H1 (cell line): ENCODE data around the gene PRRT1B. TPM values are rescaled to one million over a fixed set of nuclear protein-coding genes. Genes with fewer than 3 reads are reported as not detected.

Experiments used
- ASH2L ChIP-seq: fragments of 200-600, 300-600 bp; sonication (generic); IDR thresholded peaks from one replicate; pipeline ENCODE4 v1.7.1; 2017; ENCODE audit warnings: low read length
- ATF2 ChIP-seq: IDR thresholded peaks from 2 replicates; pipeline ENCODE4 v1.6.1; 2012; ENCODE audit warnings: low read length, inconsistent platforms
- CBX5 ChIP-seq: fragments of 300-800, 300-1000 bp; sonication (generic); IDR thresholded peaks from 2 replicates; pipeline ENCODE4 v1.7.1; 2016; ENCODE audit warnings: antibody characterized with exemption, low read length, low read depth
- CEBPB ChIP-seq: IDR thresholded peaks from 2 replicates; pipeline ENCODE4 v1.6.1; 2012; ENCODE audit warnings: low read depth, low read length
- EZH2 ChIP-seq: fragments of 200-600 bp; sonication (generic); IDR thresholded peaks from 2 replicates; pipeline ENCODE4 v1.7.1; 2012; ENCODE audit warnings: low read depth, mild to moderate bottlenecking, moderate library complexity, low read length, inconsistent platforms; ENCODE audit not compliant: severe bottlenecking
- GTF2F1 ChIP-seq: IDR thresholded peaks from 2 replicates; pipeline ENCODE4 v1.6.1; 2012; ENCODE audit warnings: low read depth, low read length, improper control_type of control experiment, borderline replicate concordance
- JUND ChIP-seq: IDR thresholded peaks from 2 replicates; pipeline ENCODE4 v1.6.1; 2011; ENCODE audit warnings: mild to moderate bottlenecking, improper control_type of control experiment, low read length
- POLR2A ChIP-seq, 2 experiments: IDR thresholded peaks; 1 replicate in 1 of 2; 2 replicates in 1 of 2; pipeline ENCODE4 v1.6.1; 2011; ENCODE audit warnings: low read depth in 2 of 2, low read length in 2 of 2, mild to moderate bottlenecking in 2 of 2; ENCODE audit errors: control extremely low read depth in 1 of 2
- RFX5 ChIP-seq: IDR thresholded peaks from 2 replicates; pipeline ENCODE4 v1.6.1; 2011; ENCODE audit warnings: low read depth, low read length, improper control_type of control experiment, borderline replicate concordance
- SP1 ChIP-seq: IDR thresholded peaks from 2 replicates; pipeline ENCODE4 v1.6.1; 2011; ENCODE audit warnings: low read depth, low read length
- TAF1 ChIP-seq: IDR thresholded peaks from 2 replicates; pipeline ENCODE4 v1.6.1; 2011; ENCODE audit warnings: mild to moderate bottlenecking, low read depth, low read length
- polyA plus RNA-seq, 7 experiments: library from polyadenylated mRNA; depleted of rRNA in 3 of 7; stranded (reverse) in 5 of 7; unstranded in 2 of 7; fragments of >200 nt in 5 of 7; fragments of 200-250 nt in 2 of 7; gene quantifications; 1 replicate in 5 of 7; 2 replicates in 1 of 7; 4 replicates in 1 of 7; pipeline versions ENCODE4 v1.2.1 to v1.2.3, GENCODE V29; 2011 to 2013; ENCODE audit warnings: missing spikeins in 2 of 7, mixed read lengths in 2 of 7
- total RNA-seq: library from RNA; stranded (reverse); fragmentation: NEBNext Ultra II Directional; extraction: Animal tissue kit (Norgen Biotek cat#: 25700); gene quantifications from 2 replicates; pipeline ENCODE4 v1.2.1, GENCODE V29; 2021
- TF ChIP-seq, protein P1 (sequence below): IDR thresholded peaks from 2 replicates; pipeline ENCODE4 v1.6.1; 2011; ENCODE audit warnings: low read depth, mild to moderate bottlenecking, low read length; ENCODE audit not compliant: insufficient read depth

The PRRT1B gene
- total and polyA plus RNA-seq, 2 of the 8 experiments (the other 6 are each of a cell fraction or from before 2014, with no cell fraction given): 0.30 to 1.2 TPM

DNA sequence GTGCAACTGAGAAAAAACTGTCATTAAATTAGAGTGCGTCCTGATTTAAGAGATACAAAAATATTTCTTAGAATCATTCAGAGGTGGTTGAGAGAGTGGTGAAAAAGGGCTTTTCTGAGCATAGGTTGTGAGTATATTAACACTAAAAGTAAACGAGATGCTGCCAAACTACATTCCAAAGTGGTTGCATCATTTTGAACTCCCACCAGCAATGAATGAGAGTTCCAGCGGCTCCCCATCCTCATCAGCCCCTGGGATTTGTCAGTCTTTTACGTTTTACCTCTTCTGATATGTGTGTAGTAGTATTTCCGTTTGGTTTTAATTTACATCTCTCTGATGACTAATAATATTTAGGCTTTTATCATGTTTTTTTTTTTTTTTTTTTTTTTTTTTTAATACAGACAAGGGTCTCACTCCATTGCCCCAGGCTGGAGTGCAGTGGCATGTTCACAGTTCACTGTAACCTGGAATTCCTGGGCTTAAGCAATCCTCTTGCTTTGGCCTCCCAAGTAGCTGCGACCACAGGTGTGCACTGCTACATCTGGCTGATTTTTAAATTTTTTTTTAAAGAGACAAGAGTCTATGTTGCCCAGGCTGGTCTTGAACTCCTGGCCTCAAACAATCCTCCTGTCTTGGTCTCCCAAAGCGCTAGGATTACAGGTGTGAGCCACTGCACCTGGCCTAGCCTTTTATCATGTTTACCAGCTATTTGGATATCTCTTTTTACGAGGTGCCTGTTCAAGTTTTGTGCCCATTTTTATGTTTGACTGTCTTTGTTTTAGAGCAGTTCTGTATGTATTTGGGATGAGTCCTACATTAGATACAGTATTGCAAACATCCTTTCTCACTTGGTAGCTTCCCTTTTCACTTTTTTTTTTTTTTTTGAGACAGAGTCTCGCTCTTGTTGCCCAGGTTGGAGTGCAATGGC, 17.0 kb downstream of the PRRT1B start (continued):
- TF ChIP-seq, protein P1, sequence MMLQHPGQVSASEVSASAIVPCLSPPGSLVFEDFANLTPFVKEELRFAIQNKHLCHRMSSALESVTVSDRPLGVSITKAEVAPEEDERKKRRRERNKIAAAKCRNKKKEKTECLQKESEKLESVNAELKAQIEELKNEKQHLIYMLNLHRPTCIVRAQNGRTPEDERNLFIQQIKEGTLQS: 0 out of 2 replicates have a peak, but pooled peaks have one; percentile 30
- TF ChIP-seq TAF1 (no peak), EZH2 (no peak), RFX5 (no peak), JUND (peak; percentile 95), GTF2F1 (no peak), CBX5 (no peak), ASH2L (no peak), POLR2A (IDR thresholded peaks at IDR 0.05; ENCODE audit: control extremely low read depth in 1 of 2, low read depth in 2 of 2, low read length in 2 of 2) (no peak), CEBPB (peak; percentile 89), ATF2 (peak; percentile 83), SP1 (no peak)
- TF ChIP-seq, all 59 proteins: peak for 6
